GM21360 (cell line): ENCODE data around the gene SNX32.

ENCODE experiments used
- ATAC-seq: cut with Tn5 transposase; IDR thresholded peaks from one replicate; pipeline ENCODE4 v1.9.1; 2021; ENCODE audit warnings: mild to moderate bottlenecking, moderate library complexity; ENCODE audit not compliant: unreplicated experiment

SNX32 gene

DNA sequence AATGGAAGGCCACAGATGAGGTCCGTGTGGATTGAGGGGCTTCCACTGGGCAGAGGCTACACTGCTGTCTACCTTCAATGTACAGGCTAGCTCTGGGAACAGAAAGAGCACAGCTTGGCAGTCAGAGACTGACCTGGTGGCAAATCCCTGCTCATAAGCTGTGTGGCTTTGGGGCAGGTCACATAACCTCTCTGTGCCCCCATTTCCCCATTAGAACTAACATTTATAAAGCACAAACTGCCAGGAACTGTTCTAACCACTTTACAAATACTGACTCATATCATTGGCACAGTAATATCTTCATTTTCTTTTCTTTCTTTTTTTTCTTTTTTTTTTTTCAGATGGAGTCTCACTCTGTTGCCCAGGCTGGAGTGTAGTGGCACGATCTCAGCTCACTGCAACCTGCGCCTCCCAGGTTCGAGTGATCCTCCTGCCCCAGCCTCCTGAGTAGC lies 63.3 kb downstream of the SNX32 start:
- ATAC-seq: no peak

DNA sequence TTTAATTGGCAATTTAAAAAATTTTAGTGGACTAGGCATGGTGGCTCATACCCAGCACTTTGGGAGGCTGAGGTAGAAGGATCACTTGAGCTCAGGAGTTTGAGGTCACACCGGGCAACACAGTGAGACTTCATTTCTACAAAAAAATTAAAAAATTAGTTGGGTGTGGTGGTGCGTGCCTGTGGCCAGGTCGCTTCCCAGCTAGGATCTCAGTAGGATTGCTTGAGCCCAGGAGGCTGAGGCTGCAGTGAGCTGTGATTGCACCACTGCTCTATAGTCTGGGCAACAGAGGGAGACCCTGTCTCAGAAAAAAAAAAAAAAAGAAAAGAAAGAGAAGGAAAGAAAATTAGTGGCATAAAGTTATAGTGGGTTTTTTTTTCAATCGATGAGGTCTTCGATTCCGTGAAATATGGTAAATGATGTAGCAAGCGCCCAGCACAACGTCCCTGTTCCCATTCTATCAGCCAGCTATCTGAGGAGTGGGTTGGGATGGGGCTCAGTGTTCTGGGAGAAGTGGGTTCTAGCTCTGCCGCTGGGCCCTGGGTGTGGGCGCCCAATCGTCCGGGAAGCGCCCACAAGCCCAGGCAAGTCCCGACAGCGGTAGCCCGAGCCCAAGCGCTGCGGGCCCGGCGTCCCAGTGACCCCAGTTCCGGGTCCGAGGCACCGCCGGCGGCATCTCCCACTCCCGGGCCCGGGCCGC lies 65.0 kb downstream of the SNX32 start:
- ATAC-seq: no peak

DNA sequence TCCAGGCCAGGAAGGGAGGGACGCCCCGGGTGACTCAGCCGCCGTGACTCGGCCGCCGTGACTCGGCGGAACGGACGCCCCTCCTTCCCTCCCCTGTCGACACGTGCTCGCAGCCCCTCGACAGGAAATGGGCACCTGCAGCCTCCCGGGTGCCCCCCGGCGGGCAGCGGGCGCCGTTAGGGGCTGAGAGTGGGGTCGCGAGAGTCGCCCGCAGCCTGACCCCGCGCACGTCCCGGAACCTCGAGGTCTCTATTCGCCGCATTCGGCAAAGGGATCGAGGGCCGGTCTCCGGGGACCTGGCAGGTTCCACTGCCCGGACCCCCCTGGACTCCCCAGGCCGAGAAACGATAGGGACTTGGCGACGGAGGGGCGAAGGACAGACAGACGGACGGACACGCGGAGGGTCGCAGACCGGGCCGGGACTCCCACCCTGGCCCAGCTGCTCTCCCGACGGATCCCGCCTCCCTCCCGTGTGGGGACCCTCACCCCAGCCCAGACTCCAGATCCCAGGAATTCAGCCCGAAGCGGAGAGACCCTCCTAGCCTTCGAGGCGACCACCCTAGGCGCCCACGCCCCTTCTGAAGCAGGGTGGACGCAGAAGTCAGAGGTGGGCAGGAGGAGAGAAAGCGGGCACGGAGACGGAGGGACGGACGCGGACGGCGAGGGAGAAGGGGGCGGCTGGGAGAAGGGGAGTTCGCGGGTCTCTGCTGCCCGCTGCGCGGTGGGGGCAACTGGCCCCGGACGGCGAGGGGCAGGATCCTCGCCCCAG lies 65.8 kb downstream of the SNX32 start:
- no peak for ATAC-seq

DNA sequence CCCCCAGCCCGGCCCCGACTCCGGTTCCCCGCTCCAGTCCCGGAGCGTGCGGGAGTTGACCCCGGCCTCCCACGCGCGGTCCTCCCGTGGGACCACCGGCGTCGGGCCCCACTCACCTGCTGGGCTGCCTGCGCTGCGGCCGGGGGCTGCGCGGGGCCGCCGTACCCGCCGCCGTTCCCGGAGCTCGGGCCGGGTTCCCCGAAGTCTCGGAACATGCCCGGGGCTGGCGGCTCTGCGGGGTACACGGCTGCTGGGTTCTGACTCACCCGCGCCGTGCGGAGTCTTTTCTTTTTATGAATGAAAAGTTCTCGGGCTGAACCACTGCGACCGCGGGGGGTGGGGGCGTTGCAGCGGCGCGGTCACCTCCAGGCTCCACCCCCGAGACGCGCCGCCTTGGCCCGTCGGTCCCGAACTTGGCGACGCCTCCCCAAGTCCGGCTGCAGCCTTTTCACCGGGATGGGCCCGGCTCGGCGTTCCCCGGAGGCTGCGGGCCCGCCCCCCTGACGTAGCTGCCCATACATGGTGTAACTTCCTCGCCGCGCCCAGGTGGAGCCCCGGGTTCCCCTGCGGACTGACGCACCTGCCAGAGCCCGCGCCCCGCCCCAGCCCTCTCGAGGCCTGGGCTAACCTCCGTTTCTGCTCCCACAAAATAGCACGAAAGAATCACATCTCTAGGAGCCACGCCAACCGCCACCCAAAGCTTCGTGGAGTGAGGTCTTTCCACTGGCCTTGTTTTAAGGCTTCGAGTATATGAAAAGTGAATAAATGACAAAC lies 66.5 kb downstream of the SNX32 start, which contains the start of gene FOSL1:
Gene FOSL1 (minus strand): TSS at position 264 of the 774 bp plus-strand sequence. CDS start 49 bp downstream, at position 215.
- ATAC-seq: peak; percentile 70

DNA sequence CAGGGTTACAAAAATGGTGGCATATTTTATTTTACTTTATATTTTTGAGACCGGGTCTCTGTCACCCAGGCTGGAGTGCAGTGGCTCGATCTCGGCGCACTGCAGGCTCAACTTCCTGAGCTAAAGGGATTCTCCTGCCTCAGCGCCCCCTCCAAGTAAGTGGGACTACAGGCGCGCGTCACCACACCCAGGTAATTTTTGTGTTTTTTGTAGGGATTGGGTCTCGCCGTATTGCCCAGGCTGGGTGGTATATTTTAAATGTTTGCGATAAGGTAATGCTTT lies 67.1 kb downstream of the SNX32 start:
- ATAC-seq: no peak

DNA sequence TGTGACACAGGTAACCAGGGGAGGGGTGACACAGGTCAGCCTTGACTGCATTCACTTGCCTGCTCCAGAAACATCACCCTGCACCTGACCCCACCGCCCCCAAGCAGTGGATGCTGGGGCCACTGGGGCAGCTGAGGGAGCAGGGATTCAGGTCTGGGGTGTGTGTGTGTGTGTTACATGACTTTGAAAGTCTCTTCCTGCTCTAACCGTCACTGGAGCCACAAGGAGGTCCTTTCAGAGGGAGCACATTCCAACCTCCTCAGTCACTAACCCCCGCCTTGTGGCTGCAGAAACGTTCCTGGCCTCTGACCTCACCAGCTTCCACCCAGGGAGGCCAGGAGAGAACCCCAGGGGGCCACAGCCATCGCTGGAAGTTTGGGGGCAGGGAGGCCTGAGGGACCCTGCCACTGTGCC lies 69.3 kb downstream of the SNX32 start:
- ATAC-seq: no peak
